ENCODE measurements around the gene IKBKE. TPM values are rescaled to one million over a fixed set of nuclear protein-coding genes. Genes with fewer than 3 reads are reported as not detected.

The IKBKE gene
- total RNA-seq, 1 donor from 2014 or later, result 0.46 TPM

Small RNA genes within 50 kb of the gene (microRNA-seq; reads per million reads assigned to microRNA genes)
- gene MIR6769B, result not detected

Other genes starting within 250 kb of the IKBKE start
- gene RASSF5, start 37.1 kb downstream of the IKBKE start, total RNA-seq, result 3.9 TPM
- gene EIF2D, start 142.0 kb downstream of the IKBKE start, total RNA-seq, result 24.9 TPM
- 23.6 TPM for gene DYRK3, start 165.1 kb downstream of the IKBKE start, total RNA-seq
- gene MAPKAPK2, start 214.4 kb downstream of the IKBKE start, total RNA-seq, result 200 TPM

Data from Right ventricle myocardium superior (tissue), 1 donor.